ENCODE results near the gene ZBTB32.
"Not testable (repeated sequence)": the region's sequence is repeated elsewhere in the genome, so short reads cannot be mapped to it uniquely, and the experiment has no call there.

The ZBTB32 gene

DNA sequence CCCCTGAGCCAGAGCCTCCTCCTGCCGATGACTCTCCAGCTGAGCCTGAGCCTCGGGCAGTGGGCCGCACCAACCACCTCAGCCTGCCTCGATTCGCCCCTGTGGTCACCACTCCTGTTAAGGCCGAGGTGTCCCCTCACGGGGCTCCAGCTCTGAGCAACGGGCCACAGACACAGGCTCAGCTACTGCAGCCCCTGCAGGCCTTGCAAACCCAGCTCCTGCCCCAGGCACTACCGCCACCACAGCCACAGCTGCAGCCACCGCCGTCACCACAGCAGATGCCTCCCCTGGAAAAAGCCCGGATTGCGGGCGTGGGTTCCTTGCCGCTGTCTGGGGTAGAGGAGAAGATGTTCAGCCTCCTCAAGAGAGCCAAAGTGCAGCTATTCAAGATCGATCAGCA is 17.0 kb downstream of the ZBTB32 start:
- DNase-seq, result no peak

DNA sequence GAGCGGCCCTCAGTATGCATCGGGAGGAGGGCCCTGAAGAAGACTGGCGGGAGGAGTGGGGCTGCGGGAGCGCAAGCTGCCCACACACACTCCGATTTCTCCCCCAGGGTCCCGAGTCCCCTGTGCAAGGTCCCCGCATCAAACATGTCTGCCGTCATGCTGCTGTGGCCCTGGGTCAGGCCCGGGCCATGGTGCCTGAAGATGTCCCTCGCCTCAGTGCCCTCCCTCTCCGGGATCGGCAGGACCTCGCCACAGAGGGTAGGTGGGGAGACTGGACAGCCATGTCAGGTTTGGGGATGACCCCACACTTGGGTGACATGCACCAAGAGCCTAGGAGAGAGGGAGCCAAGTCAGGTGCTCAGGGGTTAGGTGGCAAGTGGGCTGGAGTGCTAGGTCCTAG is 18.1 kb downstream of the ZBTB32 start:
- DNase-seq, result no peak

DNA sequence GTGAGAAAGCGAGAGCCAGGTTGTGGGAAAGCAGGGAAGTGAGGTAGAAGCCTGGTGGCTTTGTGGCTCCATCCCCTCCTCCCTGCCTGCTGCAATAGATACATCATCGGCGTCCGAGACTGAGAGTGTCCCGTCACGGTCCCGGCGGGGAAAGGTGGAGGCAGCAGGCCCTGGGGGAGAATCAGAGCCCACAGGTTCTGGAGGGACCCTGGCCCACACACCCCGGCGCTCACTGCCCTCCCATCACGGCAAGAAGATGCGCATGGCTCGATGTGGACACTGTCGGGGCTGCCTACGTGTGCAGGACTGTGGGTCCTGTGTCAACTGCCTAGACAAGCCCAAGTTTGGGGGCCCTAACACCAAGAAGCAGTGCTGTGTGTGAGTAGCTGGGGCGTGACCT is 18.5 kb downstream of the ZBTB32 start:
- DNase-seq, result no peak

DNA sequence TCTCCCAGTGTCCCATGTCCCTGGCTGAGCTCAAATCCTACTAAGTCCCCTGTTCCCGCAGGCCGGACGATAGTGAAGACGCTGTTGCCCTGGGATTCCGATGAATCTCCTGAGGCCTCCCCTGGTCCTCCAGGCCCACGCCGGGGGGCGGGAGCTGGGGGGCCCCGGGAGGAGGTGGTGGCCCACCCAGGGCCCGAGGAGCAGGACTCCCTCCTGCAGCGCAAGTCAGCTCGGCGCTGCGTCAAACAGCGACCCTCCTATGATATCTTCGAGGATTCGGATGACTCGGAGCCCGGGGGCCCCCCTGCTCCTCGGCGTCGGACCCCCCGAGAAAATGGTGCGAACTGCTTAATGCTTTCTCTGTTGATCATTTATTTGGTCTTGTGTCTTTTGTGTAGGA is 19.3 kb downstream of the ZBTB32 start:
- no peak for DNase-seq

DNA sequence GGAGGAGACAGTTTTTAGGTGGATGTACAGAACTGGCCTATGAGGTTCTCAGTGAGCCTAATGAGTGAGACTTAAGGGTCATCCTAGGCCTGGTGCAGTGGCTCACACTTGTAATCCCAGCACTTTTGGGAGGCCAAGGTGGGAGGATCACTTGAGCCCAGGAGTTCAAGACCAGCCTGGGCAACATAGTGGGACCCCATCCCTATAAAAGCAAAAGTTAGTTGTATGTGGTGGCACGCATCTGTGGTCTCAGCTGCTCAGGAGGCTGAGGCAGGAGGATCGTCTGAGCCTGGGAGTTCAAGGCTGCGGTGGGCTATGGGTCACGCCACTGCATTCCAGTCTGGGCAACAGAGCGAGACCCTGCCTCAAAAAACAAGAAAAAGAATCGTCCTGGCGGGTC is 19.8 kb downstream of the ZBTB32 start:
- not testable (repeated sequence) for DNase-seq

DNA sequence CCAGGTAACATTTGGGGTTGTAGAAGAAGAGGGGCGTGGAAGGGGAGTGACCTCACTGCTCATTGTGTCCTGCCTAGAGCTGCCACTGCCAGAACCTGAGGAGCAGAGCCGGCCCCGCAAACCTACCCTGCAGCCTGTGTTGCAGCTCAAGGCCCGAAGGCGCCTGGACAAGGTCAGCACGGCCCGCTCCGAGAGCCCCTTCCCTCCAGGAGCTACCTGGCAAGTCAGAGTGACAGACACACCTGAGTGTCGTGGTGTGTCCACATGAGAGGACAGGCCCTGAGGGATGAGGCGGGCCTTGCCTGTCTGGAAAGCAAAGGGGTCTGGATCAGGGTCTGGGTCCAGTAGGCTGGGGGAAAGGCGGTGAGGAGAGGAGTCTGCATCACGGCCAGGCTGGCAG is 20.2 kb downstream of the ZBTB32 start:
- DNase-seq, result no peak

DNA sequence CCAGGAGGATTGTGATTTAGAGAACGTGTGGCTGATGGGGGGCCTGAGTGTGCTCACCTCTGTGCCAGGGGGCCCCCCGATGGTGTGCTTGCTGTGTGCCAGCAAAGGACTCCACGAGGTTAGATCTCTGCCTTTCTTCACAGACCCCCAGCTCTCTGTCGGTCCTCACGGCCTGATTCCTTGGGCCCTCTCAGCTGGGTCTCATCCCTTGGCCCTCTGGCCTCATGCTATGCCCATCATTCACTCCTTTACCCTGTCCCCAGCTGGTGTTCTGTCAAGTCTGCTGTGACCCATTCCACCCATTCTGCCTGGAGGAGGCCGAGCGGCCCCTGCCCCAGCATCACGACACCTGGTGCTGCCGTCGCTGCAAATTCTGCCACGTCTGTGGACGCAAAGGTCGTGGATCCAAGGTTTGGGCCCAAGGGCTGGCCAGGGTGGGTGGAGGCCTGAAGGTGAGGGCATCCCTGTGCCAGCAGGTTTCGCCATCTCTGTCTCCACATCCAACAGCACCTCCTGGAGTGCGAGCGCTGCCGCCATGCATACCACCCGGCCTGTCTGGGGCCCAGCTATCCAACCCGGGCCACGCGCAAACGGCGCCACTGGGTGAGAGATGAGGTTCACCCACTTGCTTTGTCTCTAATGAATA is 21.0 kb downstream of the ZBTB32 start:
- DNase-seq, result no peak

DNA sequence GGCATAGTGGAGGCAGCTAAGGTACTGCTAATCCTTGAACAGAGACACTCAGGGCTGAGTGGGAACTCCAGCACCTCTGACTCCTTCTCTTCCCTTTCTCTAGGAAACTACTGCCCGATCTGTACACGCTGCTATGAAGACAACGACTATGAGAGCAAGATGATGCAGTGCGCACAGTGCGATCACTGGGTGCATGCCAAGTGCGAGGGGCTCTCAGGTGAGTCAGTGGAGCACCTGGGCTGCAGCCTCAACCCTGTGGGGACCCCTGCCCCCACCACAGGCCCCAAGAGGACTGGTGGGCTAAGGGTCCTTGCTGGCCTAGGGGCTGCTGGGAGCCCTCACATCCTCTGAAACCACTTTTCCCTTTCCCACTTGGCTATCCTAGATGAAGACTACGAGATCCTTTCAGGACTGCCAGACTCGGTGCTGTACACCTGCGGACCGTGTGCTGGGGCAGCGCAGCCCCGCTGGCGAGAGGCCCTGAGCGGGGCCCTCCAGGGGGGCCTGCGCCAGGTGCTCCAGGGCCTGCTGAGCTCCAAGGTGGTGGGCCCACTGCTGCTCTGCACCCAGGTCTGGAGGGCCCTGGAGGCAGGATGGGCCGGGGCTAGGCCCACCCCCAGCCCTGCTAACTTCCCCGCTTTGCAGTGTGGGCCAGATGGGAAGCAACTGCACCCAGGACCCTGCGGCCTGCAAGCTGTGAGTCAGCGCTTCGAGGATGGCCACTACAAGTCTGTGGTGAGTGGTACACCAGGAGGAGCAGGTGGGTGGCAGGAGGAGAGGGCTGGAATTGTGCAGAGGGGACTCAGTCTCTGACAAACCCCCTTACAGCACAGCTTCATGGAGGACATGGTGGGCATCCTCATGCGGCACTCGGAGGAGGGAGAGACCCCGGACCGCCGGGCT is 22.9 kb downstream of the ZBTB32 start:
- no peak for DNase-seq

DNA sequence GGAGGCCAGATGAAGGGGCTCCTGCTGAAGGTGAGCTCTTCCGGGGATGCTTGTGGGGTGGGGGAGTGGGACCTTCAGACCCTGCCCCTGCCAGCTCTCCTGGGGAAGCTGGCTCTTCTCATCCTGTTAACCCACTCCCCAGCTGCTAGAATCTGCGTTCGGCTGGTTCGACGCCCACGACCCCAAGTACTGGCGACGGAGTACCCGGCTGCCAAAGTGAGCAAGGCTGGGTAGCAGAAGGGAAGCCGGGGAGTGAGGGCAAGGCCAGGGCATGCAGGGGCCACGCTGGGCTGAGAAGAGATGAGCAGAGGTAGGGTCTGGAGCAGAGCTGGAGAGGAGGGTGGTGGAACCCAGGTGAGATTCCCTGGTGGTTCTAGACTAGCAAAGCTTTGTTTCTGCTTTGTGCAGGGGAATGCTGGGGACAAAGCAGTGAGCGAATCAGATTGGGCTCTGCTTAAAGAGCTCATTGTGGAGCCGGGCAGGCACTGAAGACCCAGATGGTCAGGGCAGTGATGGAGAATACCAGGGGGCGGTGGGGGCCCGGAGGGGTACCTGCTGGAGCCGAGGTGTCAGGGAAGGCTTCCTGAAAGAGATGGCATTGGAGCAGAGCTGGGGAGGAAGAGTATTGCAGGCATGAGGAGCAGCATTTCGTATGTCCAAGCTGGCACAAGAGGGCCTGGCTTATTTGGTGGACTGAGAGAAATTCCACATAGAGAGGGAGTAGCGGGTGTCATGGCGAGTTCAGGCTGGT is 23.8 kb downstream of the ZBTB32 start:
- no peak for DNase-seq

DNA sequence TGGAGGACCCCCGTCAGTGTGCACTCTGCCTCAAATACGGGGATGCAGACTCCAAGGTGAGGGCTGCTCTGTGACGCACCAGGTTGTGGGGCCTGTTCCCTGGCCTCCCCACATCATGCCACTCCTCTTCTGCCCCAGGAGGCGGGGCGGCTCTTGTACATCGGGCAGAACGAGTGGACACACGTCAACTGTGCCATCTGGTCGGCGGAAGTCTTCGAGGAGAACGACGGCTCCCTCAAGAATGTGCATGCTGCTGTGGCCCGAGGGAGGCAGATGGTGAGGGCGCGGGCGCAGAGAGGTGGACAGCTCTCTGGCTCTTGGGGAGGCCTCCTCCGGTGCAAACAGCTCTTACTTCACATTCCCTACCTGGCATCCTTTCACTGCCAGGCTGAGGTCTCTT is 24.7 kb downstream of the ZBTB32 start:
- DNase-seq, result no peak

DNA sequence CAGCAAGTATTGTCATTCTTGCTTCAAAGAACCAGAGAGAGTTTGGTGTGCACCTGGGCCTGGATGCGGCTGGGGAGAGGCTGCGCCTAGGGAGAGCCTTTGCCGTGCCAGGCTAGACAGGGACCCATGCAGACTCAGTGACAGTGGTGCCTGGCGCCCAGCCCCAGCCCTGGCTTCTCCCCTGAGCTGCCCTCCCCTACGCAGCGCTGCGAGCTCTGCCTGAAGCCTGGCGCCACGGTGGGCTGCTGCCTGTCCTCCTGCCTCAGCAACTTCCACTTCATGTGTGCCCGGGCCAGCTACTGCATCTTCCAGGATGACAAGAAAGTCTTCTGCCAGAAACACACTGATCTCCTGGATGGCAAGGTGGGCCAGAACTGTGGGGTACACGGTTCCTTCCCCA is 25.4 kb downstream of the ZBTB32 start:
- DNase-seq, result no peak

DNA sequence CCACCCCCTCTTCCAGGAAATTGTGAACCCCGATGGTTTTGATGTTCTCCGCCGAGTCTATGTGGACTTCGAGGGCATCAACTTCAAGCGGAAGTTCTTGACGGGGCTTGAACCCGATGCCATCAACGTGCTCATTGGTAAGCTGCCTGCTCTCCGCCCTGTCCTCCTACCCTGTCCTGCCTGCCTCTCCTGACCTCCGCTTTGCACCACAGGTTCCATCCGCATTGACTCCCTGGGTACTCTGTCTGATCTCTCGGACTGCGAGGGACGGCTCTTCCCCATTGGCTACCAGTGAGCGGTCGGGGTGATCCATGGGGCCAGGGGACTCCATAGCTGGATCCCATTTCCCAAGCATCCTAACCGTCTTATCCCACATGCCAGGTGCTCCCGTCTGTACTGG is 26.0 kb downstream of the ZBTB32 start:
- no peak for DNase-seq

DNA sequence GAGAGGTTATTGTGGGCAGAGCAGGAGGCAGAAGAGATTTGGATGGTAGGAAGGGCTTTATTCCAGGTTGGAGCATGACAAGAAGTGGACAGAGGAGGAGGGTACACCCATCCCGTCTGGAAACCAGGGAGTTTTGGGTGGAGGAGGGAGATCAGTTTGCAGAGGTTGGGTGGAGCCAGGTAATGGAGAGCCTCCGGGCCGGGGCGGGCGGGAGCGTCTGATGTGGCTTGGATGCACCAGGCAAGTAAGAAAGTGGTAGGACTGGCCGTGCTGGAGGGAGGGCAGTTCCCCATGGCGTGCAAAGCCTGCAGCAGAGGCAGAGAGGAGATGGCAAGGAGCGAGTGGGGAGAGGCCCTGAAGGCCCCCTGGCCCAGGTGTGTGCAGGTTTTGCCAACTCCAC is 27.0 kb downstream of the ZBTB32 start:
- no peak for DNase-seq

DNA sequence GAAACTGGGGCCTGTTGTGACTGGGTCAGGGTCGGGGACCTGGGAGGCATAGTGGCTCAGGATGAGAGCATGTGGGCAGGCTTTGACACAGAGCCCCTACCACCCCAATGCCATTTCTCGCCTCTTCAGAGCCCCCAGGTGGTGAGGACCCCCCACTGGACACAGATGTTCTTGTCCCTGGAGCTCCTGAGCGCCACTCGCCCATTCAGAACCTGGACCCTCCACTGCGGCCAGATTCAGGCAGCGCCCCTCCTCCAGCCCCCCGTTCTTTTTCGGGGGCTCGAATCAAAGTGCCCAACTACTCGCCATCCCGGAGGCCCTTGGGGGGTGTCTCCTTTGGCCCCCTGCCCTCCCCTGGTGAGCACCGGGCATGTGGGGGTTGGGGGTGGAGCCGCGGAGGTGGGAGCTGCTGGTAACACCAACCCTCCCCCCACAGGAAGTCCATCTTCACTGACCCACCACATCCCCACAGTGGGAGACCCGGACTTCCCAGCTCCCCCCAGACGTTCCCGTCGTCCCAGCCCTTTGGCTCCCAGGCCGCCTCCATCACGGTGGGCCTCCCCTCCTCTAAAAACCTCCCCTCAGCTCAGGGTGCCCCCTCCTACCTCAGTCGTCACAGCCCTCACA is 27.5 kb downstream of the ZBTB32 start:
- DNase-seq, result no peak

DNA sequence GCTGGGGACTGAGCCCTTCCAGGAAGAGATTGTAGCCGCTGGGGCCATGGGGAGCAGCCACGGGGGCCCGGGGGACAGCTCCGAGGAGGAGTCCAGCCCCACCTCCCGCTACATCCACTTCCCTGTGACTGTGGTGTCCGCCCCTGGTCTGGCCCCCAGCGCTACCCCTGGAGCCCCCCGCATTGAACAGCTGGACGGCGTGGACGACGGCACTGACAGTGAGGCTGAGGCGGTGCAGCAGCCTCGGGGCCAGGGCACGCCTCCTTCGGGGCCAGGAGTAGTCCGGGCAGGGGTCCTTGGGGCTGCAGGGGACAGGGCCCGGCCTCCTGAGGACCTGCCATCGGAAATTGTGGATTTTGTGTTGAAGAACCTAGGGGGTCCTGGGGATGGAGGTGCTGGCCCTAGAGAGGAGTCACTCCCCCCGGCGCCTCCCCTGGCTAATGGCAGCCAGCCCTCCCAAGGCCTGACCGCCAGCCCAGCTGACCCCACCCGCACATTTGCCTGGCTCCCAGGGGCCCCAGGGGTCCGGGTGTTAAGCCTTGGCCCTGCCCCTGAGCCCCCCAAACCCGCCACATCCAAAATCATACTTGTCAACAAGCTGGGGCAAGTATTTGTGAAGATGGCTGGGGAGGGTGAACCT is 28.3 kb downstream of the ZBTB32 start:
- DNase-seq, result no peak

DNA sequence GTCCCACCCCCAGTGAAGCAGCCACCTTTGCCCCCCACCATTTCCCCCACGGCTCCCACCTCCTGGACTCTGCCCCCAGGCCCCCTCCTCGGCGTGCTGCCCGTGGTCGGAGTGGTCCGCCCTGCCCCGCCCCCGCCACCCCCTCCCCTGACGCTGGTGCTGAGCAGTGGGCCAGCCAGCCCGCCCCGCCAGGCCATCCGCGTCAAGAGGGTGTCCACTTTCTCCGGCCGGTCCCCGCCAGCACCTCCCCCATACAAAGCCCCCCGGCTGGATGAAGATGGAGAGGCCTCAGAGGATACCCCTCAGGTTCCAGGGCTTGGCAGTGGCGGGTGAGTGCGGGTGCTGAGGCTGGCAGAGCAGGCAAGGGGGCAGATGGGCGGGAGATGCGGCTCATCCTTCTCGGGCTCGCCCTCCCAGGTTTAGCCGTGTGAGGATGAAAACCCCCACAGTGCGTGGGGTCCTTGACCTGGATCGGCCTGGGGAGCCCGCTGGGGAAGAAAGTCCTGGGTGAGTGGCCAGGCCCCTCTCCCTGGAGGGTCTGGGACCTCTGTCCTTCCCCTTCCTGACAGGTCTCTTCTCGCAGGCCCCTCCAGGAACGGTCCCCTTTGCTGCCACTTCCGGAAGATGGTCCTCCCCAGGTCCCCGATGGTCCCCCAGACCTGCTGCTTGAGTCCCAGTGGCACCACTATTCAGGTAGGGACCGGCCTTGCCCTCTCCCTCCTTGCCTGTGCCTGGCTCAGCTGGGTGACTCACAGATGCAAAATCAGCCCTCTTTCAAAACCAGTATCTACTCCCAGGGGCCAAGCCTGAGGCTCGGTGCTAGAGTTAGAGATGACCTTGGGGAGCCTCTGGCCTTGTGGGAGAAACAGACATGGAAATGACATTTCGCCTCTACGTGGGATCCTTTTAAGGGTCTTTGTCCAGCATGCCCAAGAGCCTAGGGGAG is 29.1 kb downstream of the ZBTB32 start:
- no peak for DNase-seq

DNA sequence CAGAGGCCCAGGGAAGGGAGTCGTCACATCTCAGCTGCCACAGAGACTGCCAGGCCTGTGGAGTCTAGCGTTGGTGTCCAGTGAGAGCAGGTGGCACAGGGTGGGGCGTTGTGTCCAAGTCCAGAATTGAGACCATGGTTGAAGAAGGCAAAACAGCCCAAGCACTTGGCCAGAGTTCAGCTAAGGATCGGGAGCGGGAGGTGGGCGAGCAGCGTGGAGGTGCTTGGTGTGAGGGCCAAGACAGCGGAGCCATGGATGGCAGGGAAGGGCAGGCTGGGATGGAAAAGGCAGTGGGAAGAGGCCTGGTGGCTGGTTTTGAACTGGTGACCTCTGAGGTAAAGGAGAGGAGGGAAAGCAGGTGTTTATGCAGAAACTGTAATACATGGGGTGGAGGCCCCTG is 29.9 kb downstream of the ZBTB32 start:
- no peak for DNase-seq

DNA sequence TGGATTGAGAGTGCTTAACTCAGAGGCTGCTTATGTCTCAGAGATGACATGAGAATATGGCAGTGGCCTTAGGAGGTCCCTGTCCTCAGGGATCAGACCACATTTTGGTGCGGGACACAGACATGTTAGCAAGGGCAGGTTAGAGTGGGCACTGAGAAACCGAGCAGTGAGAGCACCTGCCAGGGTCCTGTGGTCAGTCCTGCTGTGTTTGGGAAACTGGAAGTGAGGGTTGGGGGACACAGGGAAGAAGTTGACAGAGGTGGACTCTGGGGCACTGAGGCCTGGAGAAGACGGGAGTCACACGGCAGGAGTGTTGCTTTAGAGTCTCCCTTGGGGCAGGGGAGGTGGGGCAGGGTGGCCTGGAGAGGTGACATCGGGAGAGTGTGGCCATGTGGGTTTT is 30.5 kb downstream of the ZBTB32 start:
- no peak for DNase-seq

DNA sequence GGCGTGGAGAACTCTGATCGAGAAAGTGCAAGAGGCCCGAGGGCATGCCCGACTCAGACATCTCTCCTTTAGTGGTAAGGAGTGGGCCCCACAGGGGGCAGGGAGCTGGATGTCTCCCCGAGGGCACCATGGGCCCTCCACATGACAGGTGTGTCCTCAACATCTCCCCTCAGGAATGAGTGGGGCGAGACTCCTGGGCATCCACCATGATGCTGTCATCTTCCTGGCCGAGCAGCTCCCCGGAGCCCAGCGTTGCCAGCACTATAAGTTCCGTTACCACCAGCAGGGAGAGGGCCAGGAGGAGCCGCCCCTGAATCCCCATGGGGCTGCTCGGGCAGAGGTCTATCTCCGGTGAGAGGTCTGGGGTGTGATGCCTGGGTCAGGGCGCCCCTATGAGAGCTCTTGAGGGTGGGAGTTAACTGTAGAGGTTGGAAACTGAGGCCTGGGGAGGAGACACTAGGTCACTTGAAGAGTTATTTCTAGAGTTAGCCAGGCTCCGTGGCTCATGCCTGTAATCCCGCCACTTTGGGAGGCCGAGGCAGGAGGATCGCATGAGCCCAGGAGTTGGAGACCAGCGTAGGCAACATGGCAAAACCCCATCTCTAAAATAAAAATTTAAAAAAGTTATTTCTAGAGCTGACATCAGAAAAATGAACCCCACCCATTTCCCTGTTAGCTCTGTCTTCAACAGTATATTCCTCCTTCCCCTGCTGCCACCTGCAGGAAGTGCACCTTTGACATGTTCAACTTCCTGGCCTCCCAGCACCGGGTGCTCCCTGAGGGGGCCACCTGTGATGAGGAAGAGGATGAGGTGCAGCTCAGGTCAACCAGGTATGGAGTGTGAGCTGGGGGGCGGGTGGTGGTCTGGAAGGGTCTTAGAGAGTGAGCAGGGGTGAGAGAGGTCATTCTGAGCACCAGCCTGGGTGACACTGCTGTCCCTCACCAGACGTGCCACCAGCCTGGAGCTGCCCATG is 32.8 kb downstream of the ZBTB32 start:
- DNase-seq, result peak; percentile 28

Measured in OCI-M1 (cell line).